ENCODE measurements around the gene PTAR1. TPM values are rescaled to one million over a fixed set of nuclear protein-coding genes. Genes with fewer than 3 reads are reported as not detected.

PTAR1 gene
- total RNA-seq (2021) (44.9 and 47.3 TPM in 2 replicates), Bru-seq, nascent RNA (percentile 89 among the genes with signal in this experiment), BruChase-seq, experiment 1, labeled RNA remaining after a 2-hour chase (percentile 94 among the genes with signal in this experiment), BruChase-seq, experiment 2, labeled RNA remaining after a 6-hour chase (percentile 94 among the genes with signal in this experiment)
- long read RNA-seq, partial matches to known transcripts: 0 of 6 reads
- long read RNA-seq, other reads (novel, unspliced or antisense): 4 of 6 reads

GRCh38 chr9:69759421-69760277 is at the start of gene PTAR1:
Gene PTAR1, minus strand, starts transcription at chr9:69760011. Its CDS starts 73 bp downstream, at chr9:69759938.
- TF ChIP-seq, protein P1, sequence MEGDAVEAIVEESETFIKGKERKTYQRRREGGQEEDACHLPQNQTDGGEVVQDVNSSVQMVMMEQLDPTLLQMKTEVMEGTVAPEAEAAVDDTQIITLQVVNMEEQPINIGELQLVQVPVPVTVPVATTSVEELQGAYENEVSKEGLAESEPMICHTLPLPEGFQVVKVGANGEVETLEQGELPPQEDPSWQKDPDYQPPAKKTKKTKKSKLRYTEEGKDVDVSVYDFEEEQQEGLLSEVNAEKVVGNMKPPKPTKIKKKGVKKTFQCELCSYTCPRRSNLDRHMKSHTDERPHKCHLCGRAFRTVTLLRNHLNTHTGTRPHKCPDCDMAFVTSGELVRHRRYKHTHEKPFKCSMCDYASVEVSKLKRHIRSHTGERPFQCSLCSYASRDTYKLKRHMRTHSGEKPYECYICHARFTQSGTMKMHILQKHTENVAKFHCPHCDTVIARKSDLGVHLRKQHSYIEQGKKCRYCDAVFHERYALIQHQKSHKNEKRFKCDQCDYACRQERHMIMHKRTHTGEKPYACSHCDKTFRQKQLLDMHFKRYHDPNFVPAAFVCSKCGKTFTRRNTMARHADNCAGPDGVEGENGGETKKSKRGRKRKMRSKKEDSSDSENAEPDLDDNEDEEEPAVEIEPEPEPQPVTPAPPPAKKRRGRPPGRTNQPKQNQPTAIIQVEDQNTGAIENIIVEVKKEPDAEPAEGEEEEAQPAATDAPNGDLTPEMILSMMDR (conservative IDR thresholded peaks at IDR 0.05): no peak
- TF ChIP-seq EZH2 (IDR thresholded peaks at IDR 0.05; ENCODE audit: low read depth): no peak
- peak within 1 kb of the TSS; percentile 71 for H3K27ac ChIP-seq
- POLR2A ChIA-PET (ENCODE audit: unreplicated experiment): interaction anchor here (0.5 to 0.8 kb wide), 3 partner anchors 85 to 148 kb away, joined by 3 to 7 read pairs (median 6); no protein-coding TSS in a partner anchor
- H3K4me2 ChIP-seq: peak within 1 kb of the TSS; percentile 94
- H3K27me3 ChIP-seq (ENCODE audit: insufficient read depth, low read depth): no peaks in the 10 kb centered on the region
- H4K20me1 ChIP-seq (ENCODE audit: insufficient read depth): no peaks in the 10 kb centered on the region
- H3K36me3 ChIP-seq (ENCODE audit: low read depth): peaks cover 6% of the 10 kb centered on the region; the same call in 1 of the 2 replicates
- DNase-seq: peak; percentile 61 to 92
- no peaks in the 10 kb centered on the region for H3K9me2 ChIP-seq (ENCODE audit: insufficient read depth)
- CTCF ChIA-PET: no interaction called here
- intact Hi-C loops (cut with micrococcal nuclease; ENCODE audit: unreplicated experiment): loop anchor here (2.0 to 5.0 kb wide), 4 partner anchors 85 to 498 kb away; partner anchors contain the start of gene SMC5
- H3K4me3 ChIP-seq: peak within 1 kb of the TSS; percentile 67
- H3F3A ChIP-seq (ENCODE audit: insufficient read depth, low read depth): no peaks in the 10 kb centered on the region
- peaks cover 15% of the 10 kb centered on the region for H3K4me1 ChIP-seq (replicated peaks; ENCODE audit: insufficient read depth)
- no TSS peak for BruUV-seq (replicated peaks)
- H3K79me2 ChIP-seq (ENCODE audit: low read depth): peaks cover 31% of the 10 kb centered on the region
- H2AFZ ChIP-seq: peak within 1 kb of the TSS; percentile 95
- H3K9me3 ChIP-seq (ENCODE audit: insufficient read depth, low read depth): no peaks in the 10 kb centered on the region

GRCh38 chr9:69809304-69809863 is 49.6 kb upstream of the PTAR1 start:
- TF ChIP-seq EZH2 (IDR thresholded peaks at IDR 0.05; ENCODE audit: low read depth): no peak
- TF ChIP-seq, protein P1 (conservative IDR thresholded peaks at IDR 0.05): peak; percentile 47
- no peaks in the 10 kb centered on the region for H3K79me2 ChIP-seq (ENCODE audit: low read depth)
- no peaks in the 10 kb centered on the region for H3F3A ChIP-seq (ENCODE audit: insufficient read depth, low read depth)
- ChIA-PET CTCF (no interaction called here), POLR2A (ENCODE audit: unreplicated experiment) (no interaction called here)
- DNase-seq: no peak
- H2AFZ ChIP-seq: no peak overlapping the region
- intact Hi-C loops (cut with micrococcal nuclease; ENCODE audit: unreplicated experiment): no loop called here
- H3K4me1 ChIP-seq (replicated peaks; ENCODE audit: insufficient read depth): no peaks in the 10 kb centered on the region
- no peaks in the 10 kb centered on the region for H3K9me3 ChIP-seq (ENCODE audit: insufficient read depth, low read depth)
- H3K36me3 ChIP-seq (ENCODE audit: low read depth): no peaks in the 10 kb centered on the region
- no peak overlapping the region for H3K4me2 ChIP-seq
- H3K27ac ChIP-seq: no peak overlapping the region
- no peaks in the 10 kb centered on the region for H3K9me2 ChIP-seq (ENCODE audit: insufficient read depth)
- no TSS peak for BruUV-seq (replicated peaks)
- H4K20me1 ChIP-seq (ENCODE audit: insufficient read depth): no peaks in the 10 kb centered on the region
- H3K27me3 ChIP-seq (ENCODE audit: insufficient read depth, low read depth): no peaks in the 10 kb centered on the region
- H3K4me3 ChIP-seq: no peak overlapping the region

- ChIA-PET POLR2A (ENCODE audit: unreplicated experiment) (no interaction called here), CTCF (no interaction called here)
- Histone ChIP-seq H3F3A (ENCODE audit: insufficient read depth, low read depth) (no peaks in the 10 kb centered on the region), H3K4me2 (no peak overlapping the region), H3K4me1 (replicated peaks; ENCODE audit: insufficient read depth) (no peaks in the 10 kb centered on the region), H3K9me2 (ENCODE audit: insufficient read depth) (no peaks in the 10 kb centered on the region; the same call in 1 of the 2 replicates), H3K36me3 (ENCODE audit: low read depth) (no peaks in the 10 kb centered on the region), H3K79me2 (ENCODE audit: low read depth) (no peaks in the 10 kb centered on the region), H2AFZ (no peak overlapping the region), H3K4me3 (no peak overlapping the region), H3K9me3 (ENCODE audit: insufficient read depth, low read depth) (no peaks in the 10 kb centered on the region), H3K27me3 (ENCODE audit: insufficient read depth, low read depth) (no peaks in the 10 kb centered on the region), H3K27ac (no peak overlapping the region), H4K20me1 (ENCODE audit: insufficient read depth) (no peaks in the 10 kb centered on the region)
- TF ChIP-seq, protein P1 (conservative IDR thresholded peaks at IDR 0.05): no peak
- no peak for TF ChIP-seq EZH2 (IDR thresholded peaks at IDR 0.05; ENCODE audit: low read depth)
- BruUV-seq (replicated peaks): no TSS peak
- DNase-seq: no peak
- intact Hi-C loops (cut with micrococcal nuclease; ENCODE audit: unreplicated experiment): no loop called here
Observed at GRCh38 chr9:69806627-69807026, 46.8 kb upstream of the PTAR1 start.

All from PC-9 (cell line).